ENCODE results near the gene LANCL1. TPM values are rescaled to one million over a fixed set of nuclear protein-coding genes. Genes with fewer than 3 reads are reported as not detected.

The LANCL1 gene
- total RNA-seq, 1 experiment from 2014 or later = 35.9 TPM

DNA sequence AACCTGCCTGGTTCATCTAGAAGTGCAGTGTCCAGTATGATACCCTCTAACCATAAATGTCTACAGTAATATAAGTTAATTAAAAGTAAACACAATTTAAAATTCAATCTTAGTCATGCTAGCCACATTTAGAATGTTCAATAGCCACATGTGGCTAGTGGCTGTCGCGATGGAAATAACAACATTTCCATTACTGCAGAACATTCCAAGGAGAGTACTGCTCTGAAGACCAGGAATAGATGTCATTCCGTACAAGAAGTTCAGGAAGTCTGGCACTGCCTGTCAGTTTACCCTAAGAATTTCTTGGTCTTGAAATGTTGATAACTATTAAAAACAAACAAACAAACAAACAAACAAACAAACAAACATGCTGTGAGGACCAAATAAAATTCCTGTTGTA is 17.2 kb downstream of the LANCL1 start (continued):
- TF ChIP-seq GTF2I (CRISPR knock-in tag; conservative IDR thresholded peaks at IDR 0.05) (no peak), ESRRA (CRISPR knock-in tag; IDR thresholded peaks at IDR 0.05; ENCODE audit: borderline replicate concordance) (no peak), IRF2 (CRISPR knock-in tag; IDR thresholded peaks at IDR 0.05; ENCODE audit: borderline replicate concordance, low read depth) (no peak)

DNA sequence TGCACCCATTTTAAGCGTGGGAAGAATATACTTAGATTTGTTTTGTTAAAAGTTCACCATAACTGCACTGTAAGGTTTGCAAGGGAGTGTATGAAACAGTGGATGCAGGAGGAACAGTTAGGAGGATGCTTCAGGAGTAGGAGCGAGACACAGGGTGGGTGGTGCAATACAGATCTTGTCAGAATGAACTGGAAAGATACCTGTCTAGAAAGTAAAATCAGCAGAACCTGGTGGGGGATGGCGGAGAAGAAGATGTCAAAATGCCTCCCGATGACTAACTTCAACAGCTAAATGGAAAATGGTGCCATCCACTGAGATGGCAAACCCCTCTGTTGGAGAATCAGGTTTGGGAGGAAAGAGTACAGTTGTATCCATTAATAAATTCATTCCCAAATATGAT is 18.2 kb downstream of the LANCL1 start:
- Mint-ChIP-seq H3K36me3 (peaks cover 17% of the 10 kb centered on the region), H3K4me3 (no peak overlapping the region), H3K4me1 (peaks cover 25% of the 10 kb centered on the region), H3K27ac (no peak overlapping the region), H3K27me3 (ENCODE audit: low read depth) (no peaks in the 10 kb centered on the region), H3K9me3 (no peaks in the 10 kb centered on the region)
- CTCF ChIA-PET = no interaction called here
- POLR2A ChIA-PET = no interaction called here
- ATAC-seq = no peak
- no peak for TF ChIP-seq KAT7 (CRISPR knock-in tag; IDR thresholded peaks at IDR 0.05; ENCODE audit: borderline replicate concordance)
- TF ChIP-seq ZNF121 (CRISPR knock-in tag; IDR thresholded peaks at IDR 0.05) = no peak
- TF ChIP-seq, protein P1, sequence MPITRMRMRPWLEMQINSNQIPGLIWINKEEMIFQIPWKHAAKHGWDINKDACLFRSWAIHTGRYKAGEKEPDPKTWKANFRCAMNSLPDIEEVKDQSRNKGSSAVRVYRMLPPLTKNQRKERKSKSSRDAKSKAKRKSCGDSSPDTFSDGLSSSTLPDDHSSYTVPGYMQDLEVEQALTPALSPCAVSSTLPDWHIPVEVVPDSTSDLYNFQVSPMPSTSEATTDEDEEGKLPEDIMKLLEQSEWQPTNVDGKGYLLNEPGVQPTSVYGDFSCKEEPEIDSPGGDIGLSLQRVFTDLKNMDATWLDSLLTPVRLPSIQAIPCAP (CRISPR knock-in tag; IDR thresholded peaks at IDR 0.05) = no peak
- no peak for TF ChIP-seq SP1 (CRISPR knock-in tag; conservative IDR thresholded peaks at IDR 0.05)
- no peak for DNase-seq (ENCODE audit: low spot score)

DNA sequence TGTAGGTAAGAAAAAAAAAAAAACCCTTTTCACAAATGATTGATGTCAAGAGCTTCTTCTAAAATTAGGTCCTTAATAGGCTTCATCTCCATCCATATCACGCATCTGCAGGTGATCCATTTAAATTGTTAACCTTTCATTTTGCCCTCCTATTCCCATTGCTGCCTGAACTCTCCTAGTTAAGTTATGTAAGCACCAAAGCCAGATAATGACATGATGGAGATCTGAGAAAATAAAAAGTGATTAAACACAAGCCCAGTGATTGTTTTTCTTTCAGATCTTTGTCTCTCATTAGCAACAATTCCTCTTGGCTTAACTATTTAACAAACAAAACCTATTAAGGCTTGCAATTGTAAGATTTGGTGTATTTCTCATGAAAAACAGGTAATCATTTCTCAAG is 20.0 kb downstream of the LANCL1 start:
- Mint-ChIP-seq H3K4me1 (peaks cover 25% of the 10 kb centered on the region), H3K36me3 (peaks cover 18% of the 10 kb centered on the region), H3K4me3 (no peak overlapping the region), H3K9me3 (no peaks in the 10 kb centered on the region), H3K27me3 (ENCODE audit: low read depth) (no peaks in the 10 kb centered on the region), H3K27ac (no peak overlapping the region)
- POLR2A ChIA-PET = no interaction called here
- ATAC-seq = no peak
- CTCF ChIA-PET = no interaction called here
- no peak for TF ChIP-seq GRHL2 (CRISPR knock-in tag; IDR thresholded peaks at IDR 0.05; ENCODE audit: insufficient replicate concordance, severe bottlenecking)
- TF ChIP-seq, protein P2, sequence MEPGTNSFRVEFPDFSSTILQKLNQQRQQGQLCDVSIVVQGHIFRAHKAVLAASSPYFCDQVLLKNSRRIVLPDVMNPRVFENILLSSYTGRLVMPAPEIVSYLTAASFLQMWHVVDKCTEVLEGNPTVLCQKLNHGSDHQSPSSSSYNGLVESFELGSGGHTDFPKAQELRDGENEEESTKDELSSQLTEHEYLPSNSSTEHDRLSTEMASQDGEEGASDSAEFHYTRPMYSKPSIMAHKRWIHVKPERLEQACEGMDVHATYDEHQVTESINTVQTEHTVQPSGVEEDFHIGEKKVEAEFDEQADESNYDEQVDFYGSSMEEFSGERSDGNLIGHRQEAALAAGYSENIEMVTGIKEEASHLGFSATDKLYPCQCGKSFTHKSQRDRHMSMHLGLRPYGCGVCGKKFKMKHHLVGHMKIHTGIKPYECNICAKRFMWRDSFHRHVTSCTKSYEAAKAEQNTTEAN (CRISPR knock-in tag; IDR thresholded peaks at IDR 0.05) = no peak
- TF ChIP-seq, protein P3, sequence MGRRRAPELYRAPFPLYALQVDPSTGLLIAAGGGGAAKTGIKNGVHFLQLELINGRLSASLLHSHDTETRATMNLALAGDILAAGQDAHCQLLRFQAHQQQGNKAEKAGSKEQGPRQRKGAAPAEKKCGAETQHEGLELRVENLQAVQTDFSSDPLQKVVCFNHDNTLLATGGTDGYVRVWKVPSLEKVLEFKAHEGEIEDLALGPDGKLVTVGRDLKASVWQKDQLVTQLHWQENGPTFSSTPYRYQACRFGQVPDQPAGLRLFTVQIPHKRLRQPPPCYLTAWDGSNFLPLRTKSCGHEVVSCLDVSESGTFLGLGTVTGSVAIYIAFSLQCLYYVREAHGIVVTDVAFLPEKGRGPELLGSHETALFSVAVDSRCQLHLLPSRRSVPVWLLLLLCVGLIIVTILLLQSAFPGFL (CRISPR knock-in tag; IDR thresholded peaks at IDR 0.05; ENCODE audit: borderline replicate concordance) = no peak
- TF ChIP-seq ESRRA (CRISPR knock-in tag; IDR thresholded peaks at IDR 0.05; ENCODE audit: borderline replicate concordance) = no peak
- TF ChIP-seq, protein P4, sequence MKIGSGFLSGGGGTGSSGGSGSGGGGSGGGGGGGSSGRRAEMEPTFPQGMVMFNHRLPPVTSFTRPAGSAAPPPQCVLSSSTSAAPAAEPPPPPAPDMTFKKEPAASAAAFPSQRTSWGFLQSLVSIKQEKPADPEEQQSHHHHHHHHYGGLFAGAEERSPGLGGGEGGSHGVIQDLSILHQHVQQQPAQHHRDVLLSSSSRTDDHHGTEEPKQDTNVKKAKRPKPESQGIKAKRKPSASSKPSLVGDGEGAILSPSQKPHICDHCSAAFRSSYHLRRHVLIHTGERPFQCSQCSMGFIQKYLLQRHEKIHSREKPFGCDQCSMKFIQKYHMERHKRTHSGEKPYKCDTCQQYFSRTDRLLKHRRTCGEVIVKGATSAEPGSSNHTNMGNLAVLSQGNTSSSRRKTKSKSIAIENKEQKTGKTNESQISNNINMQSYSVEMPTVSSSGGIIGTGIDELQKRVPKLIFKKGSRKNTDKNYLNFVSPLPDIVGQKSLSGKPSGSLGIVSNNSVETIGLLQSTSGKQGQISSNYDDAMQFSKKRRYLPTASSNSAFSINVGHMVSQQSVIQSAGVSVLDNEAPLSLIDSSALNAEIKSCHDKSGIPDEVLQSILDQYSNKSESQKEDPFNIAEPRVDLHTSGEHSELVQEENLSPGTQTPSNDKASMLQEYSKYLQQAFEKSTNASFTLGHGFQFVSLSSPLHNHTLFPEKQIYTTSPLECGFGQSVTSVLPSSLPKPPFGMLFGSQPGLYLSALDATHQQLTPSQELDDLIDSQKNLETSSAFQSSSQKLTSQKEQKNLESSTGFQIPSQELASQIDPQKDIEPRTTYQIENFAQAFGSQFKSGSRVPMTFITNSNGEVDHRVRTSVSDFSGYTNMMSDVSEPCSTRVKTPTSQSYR (CRISPR knock-in tag; IDR thresholded peaks at IDR 0.05) = no peak
- TF ChIP-seq ZNF317 (CRISPR knock-in tag; IDR thresholded peaks at IDR 0.05; ENCODE audit: borderline replicate concordance, low read depth) = no peak
- TF ChIP-seq, protein P5, sequence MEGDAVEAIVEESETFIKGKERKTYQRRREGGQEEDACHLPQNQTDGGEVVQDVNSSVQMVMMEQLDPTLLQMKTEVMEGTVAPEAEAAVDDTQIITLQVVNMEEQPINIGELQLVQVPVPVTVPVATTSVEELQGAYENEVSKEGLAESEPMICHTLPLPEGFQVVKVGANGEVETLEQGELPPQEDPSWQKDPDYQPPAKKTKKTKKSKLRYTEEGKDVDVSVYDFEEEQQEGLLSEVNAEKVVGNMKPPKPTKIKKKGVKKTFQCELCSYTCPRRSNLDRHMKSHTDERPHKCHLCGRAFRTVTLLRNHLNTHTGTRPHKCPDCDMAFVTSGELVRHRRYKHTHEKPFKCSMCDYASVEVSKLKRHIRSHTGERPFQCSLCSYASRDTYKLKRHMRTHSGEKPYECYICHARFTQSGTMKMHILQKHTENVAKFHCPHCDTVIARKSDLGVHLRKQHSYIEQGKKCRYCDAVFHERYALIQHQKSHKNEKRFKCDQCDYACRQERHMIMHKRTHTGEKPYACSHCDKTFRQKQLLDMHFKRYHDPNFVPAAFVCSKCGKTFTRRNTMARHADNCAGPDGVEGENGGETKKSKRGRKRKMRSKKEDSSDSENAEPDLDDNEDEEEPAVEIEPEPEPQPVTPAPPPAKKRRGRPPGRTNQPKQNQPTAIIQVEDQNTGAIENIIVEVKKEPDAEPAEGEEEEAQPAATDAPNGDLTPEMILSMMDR (IDR thresholded peaks at IDR 0.05) = no peak
- TF ChIP-seq ZNF416 (CRISPR knock-in tag; IDR thresholded peaks at IDR 0.05) = no peak
- TF ChIP-seq NR1H2 (CRISPR knock-in tag; IDR thresholded peaks at IDR 0.05) = no peak
- TF ChIP-seq RELA (CRISPR knock-in tag; IDR thresholded peaks at IDR 0.05; ENCODE audit: borderline replicate concordance) = no peak
- TF ChIP-seq, protein P6, sequence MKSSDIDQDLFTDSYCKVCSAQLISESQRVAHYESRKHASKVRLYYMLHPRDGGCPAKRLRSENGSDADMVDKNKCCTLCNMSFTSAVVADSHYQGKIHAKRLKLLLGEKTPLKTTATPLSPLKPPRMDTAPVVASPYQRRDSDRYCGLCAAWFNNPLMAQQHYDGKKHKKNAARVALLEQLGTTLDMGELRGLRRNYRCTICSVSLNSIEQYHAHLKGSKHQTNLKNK (CRISPR knock-in tag; IDR thresholded peaks at IDR 0.05) = no peak
- TF ChIP-seq MYBL2 (CRISPR knock-in tag; IDR thresholded peaks at IDR 0.05) = no peak
- TF ChIP-seq ELF4 (CRISPR knock-in tag; IDR thresholded peaks at IDR 0.05; ENCODE audit: low read depth) = no peak
- DNase-seq (ENCODE audit: low spot score) = no peak
